ENCODE results near the gene ARL9. TPM values are rescaled to one million over a fixed set of nuclear protein-coding genes. Genes with fewer than 3 reads are reported as not detected.

The ARL9 gene
- total RNA-seq = not detected in 2 replicates

- DNase-seq (ENCODE audit: low read depth in 2 of 2) = peak; percentile 51 to 52
Observed at GRCh38 chr4:56505269-56506130, at the start of gene ARL9. TSS of gene ARL9 (plus strand) at chr4:56505791. CDS start at chr4:56505863, 72 bp downstream.

DNA sequence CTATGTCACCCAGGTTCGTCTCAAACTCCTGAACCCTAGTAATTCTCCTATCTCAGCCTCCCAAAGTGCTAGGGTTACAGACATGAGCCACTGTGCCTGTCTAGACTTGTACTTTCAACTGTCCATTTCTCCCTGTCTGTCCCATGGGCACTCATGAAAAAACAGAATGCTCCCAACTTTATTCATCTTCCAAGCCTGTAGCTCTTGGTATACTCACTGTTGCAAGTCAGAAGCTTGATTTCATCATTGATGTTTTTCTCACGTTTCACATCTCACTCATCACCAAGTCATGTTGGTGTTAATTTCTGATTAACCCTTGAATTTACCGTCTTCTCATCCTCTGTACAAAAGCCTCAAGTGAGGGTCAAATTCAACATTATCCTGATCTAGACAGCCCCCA is 45.5 kb upstream of the ARL9 start:
- no peak for DNase-seq (ENCODE audit: low read depth in 2 of 2)

- no peak for DNase-seq (ENCODE audit: low read depth in 2 of 2)
Observed at GRCh38 chr4:56462157-56462556, 43.4 kb upstream of the ARL9 start.

- no peak for DNase-seq (ENCODE audit: low read depth in 2 of 2)
Observed at GRCh38 chr4:56463711-56464110, 41.9 kb upstream of the ARL9 start.

DNA sequence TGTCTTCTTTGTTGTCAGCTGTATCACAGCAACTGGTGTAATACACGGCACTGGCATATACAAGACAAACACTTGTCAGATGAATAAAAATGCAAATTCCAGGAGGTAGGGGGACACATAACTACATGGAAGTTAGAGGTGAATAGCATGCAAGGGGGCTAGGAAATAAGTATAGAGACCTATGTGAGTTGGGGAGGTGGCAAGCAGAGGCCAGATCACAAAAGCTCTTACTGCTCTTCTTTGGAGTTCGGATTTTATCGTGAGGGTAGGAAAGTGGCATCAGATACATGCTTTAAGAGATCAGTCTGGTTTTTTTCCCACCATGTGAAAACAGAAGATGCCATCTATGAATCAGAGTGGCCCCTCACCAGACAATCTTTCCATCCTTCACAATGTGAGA is 41.0 kb upstream of the ARL9 start:
- DNase-seq (ENCODE audit: low read depth in 2 of 2) = peak; percentile 1 to 13

DNA sequence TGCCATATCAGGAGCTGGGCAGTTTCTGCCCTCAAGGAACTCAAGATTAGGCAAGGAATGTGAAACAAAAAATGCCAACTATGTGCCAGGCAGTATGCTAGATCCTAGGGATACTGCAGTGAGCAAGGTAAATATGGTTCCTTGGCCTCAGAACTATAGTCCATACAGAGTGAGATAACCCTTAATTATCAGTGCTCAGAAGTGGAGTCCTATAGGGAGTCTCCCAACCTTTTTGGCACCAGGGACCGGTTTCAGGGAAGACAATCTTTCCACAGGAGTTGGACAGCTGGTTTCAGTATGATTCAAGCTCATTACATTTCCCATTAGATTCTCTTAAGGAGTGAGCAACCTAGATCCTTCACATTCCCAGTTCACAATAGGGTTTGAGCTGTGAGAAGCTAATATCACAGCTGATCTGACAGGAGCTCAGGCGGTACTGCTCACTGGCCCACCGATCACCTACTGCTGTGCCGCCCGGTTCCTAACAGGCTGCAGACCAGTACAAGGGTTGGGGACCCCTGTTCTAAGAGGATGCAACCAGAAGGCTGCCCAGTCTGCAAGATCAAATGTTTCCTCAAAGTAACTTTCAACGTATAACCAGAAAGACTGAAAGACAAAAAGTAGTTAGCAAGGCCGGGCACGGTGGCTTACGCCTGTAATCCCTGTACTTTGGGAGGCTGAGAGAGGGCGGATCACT is 39.8 kb upstream of the ARL9 start:
- peak in 1 of 2 donors; percentile 18 for DNase-seq (ENCODE audit: low read depth in 2 of 2)

- peak in 1 of 2 donors; percentile 62 for DNase-seq (ENCODE audit: low read depth in 2 of 2)
Observed at GRCh38 chr4:56466296-56466761, 39.3 kb upstream of the ARL9 start.

DNA sequence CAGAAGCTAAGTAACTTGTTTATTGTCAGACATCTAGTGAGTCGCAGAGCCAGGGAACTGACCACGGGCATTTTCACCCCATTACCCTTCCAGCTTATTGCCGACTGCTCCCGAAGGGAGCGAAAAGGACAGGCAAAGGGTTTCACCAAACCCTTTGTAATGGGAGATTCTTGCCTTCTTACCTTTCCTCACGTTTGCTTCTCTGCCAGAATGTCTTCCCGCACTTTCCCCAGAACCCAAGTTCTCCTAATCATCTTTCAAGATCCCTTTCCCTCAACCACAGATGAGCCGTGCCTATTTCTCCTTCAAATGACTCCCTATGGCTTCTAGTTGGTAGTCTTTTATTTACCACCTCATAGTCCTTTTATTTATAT is 38.7 kb upstream of the ARL9 start:
- peak; percentile 6 to 12 for DNase-seq (ENCODE audit: low read depth in 2 of 2)

DNA sequence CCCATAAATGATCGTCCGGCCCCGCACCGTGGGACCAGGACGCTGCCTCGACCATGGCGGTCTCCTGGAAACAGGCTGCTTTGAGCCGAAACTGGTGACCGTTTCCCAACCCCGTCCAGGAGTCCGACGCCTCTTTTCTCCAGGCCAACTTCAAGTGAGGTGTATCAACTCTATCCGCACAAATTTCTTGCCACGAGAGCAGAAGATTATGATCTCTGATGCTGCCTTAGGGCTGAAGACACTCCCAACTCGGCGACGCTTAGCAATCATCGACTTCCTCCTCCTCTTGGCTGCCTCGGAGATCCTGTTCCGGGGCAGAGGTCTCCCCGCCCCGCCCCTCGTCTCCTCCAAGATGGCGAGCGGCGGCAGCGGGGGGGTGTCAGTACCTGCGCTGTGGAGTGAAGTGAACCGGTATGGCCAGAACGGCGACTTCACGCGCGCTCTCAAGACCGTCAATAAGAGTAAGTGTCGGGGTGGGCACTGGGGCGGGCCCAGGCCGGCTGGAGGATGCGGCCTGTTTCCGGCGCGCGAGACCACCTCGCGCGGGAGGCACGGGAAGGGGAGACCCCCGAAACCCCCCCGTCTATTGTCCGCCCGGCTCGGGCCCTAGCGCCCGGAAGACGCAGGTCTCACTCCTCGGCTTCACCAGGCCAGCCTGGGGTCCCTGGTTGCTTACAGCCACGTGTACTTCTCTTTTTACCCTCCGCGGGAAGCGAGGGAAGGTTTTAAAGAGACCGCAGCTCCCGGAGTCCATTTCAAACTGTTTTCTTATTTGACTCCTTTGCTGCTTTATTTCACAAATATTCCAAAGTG is 38.1 kb upstream of the ARL9 start, which contains the start of gene SRP72:
TSS of gene SRP72 (plus strand) at position 334 of the 813 bp plus-strand sequence. CDS start at position 353, 19 bp downstream.
- peak; percentile 78 to 91 for DNase-seq (ENCODE audit: low read depth in 2 of 2)

GRCh38 chr4:56468097-56468422 is 37.5 kb upstream of the ARL9 start:
- DNase-seq (ENCODE audit: low read depth in 2 of 2) = peak; percentile 50 to 69

DNA sequence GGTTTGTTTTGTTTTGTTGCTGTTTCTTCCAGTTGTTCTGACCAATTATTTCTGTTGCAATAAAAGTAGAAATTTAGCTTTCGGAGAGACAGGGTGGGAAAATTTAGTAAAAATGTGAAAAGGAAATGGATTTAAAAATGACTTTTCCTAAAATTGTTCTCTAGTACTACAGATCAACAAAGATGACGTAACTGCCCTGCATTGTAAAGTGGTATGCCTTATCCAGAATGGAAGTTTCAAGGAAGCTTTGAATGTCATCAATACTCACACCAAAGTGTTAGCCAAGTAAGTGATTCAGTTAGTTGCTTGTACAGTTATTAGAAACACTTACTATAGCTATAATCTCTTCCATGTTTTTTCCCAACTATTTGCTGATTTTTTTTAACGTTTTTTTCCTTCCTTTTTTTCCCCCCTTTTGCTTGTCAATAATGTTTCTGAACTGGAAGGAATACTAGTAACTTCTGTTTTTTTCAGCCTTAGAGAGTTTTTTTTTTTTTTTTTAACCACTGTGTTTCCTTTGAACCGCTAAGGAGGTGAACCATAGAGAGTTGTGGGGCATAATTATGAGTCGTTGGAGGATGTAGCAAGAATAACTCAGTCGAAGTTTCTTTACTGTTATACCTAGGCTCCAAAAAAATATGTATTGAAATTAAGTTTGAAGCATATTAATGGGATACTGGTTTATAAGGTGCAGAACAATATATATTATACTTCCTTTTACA is 35.9 kb upstream of the ARL9 start:
- DNase-seq (ENCODE audit: low read depth in 2 of 2) = peak; percentile 43 to 55

DNA sequence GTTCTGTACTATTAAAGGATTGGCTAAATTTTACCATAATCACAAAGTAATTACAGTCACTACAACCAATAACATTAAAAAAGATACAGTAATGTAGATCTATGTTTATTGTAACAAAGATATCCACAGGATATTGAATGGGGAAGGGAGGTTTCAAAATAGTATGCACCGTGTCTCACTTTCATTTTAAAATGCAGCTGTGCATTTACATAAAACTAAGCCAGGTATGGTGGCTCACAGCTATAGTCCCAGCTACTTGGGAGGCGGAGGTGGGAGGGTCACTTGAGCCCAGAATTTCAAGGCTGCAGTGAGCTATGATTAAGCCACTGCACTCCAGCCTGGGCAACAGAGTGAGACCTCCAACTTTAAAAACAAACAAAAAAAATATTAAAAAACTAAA is 29.7 kb upstream of the ARL9 start:
- DNase-seq (ENCODE audit: low read depth in 2 of 2) = no peak

- DNase-seq (ENCODE audit: low read depth in 2 of 2) = no peak
Observed at GRCh38 chr4:56477192-56477702, 28.3 kb upstream of the ARL9 start.

DNA sequence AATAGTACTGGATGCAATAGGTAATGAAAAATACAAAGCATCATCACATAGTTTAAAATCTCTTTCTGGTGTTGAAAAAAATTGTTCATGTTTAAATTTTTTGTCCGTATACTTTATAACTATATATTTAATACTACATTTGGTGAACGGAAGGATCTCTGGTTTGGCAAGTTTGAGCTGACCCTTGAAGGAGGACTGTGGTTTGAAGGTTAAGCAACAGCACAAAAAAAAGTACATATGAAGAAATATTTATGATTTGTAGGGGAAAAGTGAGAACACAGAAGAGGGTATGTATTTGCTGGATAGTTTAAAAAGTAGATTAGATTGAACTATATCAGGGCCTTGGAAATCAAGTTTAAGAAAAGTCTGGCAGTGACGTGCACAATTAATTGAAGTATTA is 24.9 kb upstream of the ARL9 start:
- no peak for DNase-seq (ENCODE audit: low read depth in 2 of 2)

- DNase-seq (ENCODE audit: low read depth in 2 of 2) = no peak
Observed at GRCh38 chr4:56496241-56496640, 9.3 kb upstream of the ARL9 start.

DNA sequence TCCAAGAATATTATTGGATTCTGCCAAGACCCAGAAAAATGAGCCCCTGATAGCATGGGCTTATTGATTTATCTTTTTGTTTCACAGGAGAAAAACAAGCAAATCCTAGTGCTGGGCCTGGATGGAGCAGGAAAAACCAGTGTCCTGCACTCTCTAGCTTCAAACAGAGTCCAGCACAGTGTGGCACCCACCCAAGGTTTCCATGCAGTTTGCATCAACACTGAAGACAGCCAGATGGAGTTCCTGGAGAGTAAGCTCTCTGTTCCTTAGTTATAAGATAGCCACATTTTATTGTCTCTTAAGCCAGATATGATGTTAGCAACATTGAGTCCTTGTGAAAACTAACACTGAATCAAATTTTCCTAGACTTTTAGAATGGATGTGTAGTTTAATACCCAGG is 5.5 kb downstream of the ARL9 start:
- DNase-seq (ENCODE audit: low read depth in 2 of 2) = no peak

GRCh38 chr4:56512166-56512565 is 6.6 kb downstream of the ARL9 start:
- no peak for DNase-seq (ENCODE audit: low read depth in 2 of 2)

DNA sequence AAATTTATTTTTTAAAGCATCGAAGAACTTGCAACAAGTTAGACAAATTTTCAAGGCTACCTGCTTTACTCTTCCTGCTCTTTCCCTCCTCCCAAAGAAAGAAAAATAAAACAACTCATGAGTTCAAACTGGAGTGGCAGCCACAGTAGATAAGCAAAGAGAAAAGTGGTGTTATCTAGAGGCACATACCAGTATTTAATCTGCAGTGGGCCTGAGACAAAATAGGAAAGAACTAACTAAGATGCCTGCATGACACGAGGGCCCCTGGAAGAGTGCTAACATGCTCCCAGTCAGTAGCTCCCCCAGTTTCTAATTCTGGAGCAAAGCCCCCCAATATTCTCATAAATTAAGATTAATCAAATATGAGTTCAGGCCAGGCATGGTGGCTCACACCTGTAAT is 7.9 kb downstream of the ARL9 start:
- DNase-seq (ENCODE audit: low read depth in 2 of 2) = no peak

GRCh38 chr4:56530269-56531148 is 24.9 kb downstream of the ARL9 start:
- peak; percentile 61 to 86 for DNase-seq (ENCODE audit: low read depth in 2 of 2)
